Measurements from ENCODE around the gene ENTPD7.

ENTPD7 gene

GRCh38 chr10:99631496-99631895 is 27.8 kb upstream of the ENTPD7 start:
- no peak for TF ChIP-seq CTCF (conservative IDR thresholded peaks at IDR 0.05; ENCODE audit: low read depth, low read length)
- H2AFZ ChIP-seq (ENCODE audit: low read depth) = no peak overlapping the region
- no peaks in the 10 kb centered on the region for H3K4me1 ChIP-seq (ENCODE audit: low read depth, poor library complexity, severe bottlenecking)
- H3K4me3 ChIP-seq (IDR thresholded peaks at IDR 0.05; ENCODE audit: insufficient read depth, low read depth, low read length) = no peak overlapping the region
- no peaks in the 10 kb centered on the region for H3K27me3 ChIP-seq (ENCODE audit: insufficient read depth, low read depth)
- no peak overlapping the region for H3K27ac ChIP-seq
- H4K20me1 ChIP-seq (ENCODE audit: insufficient read depth) = no peaks in the 10 kb centered on the region
- no peaks in the 10 kb centered on the region for H3K79me2 ChIP-seq (ENCODE audit: insufficient read depth, low read depth)
- no peak overlapping the region for H3K9ac ChIP-seq
- H3K36me3 ChIP-seq (ENCODE audit: insufficient read depth) = no peaks in the 10 kb centered on the region
- no peak overlapping the region for H3K4me2 ChIP-seq

GRCh38 chr10:99633832-99634231 is 25.5 kb upstream of the ENTPD7 start:
- Histone ChIP-seq H4K20me1 (ENCODE audit: insufficient read depth) (no peaks in the 10 kb centered on the region), H3K4me3 (IDR thresholded peaks at IDR 0.05; ENCODE audit: insufficient read depth, low read depth, low read length) (no peak overlapping the region), H3K4me1 (ENCODE audit: low read depth, poor library complexity, severe bottlenecking) (no peaks in the 10 kb centered on the region), H3K9ac (no peak overlapping the region), H3K27me3 (ENCODE audit: insufficient read depth, low read depth) (no peaks in the 10 kb centered on the region), H3K27ac (no peak overlapping the region), H3K79me2 (ENCODE audit: insufficient read depth, low read depth) (no peaks in the 10 kb centered on the region), H3K4me2 (no peak overlapping the region), H2AFZ (ENCODE audit: low read depth) (no peak overlapping the region), H3K36me3 (ENCODE audit: insufficient read depth) (no peaks in the 10 kb centered on the region)
- no peak for TF ChIP-seq CTCF (conservative IDR thresholded peaks at IDR 0.05; ENCODE audit: low read depth, low read length)

GRCh38 chr10:99647601-99648151 is 11.6 kb upstream of the ENTPD7 start:
- Histone ChIP-seq H3K4me2 (no peak overlapping the region), H3K79me2 (ENCODE audit: insufficient read depth, low read depth) (no peaks in the 10 kb centered on the region), H3K9ac (no peak overlapping the region), H3K4me1 (ENCODE audit: low read depth, poor library complexity, severe bottlenecking) (no peaks in the 10 kb centered on the region), H2AFZ (ENCODE audit: low read depth) (no peak overlapping the region), H4K20me1 (ENCODE audit: insufficient read depth) (no peaks in the 10 kb centered on the region), H3K27me3 (ENCODE audit: insufficient read depth, low read depth) (no peaks in the 10 kb centered on the region), H3K4me3 (IDR thresholded peaks at IDR 0.05; ENCODE audit: insufficient read depth, low read depth, low read length) (no peak overlapping the region), H3K36me3 (ENCODE audit: insufficient read depth) (no peaks in the 10 kb centered on the region), H3K27ac (no peak overlapping the region)
- no peak for TF ChIP-seq CTCF (conservative IDR thresholded peaks at IDR 0.05; ENCODE audit: low read depth, low read length)

GRCh38 chr10:99648717-99649116 is 10.6 kb upstream of the ENTPD7 start:
- TF ChIP-seq CTCF (conservative IDR thresholded peaks at IDR 0.05; ENCODE audit: low read depth, low read length) = no peak
- Histone ChIP-seq H3K9ac (no peak overlapping the region), H3K4me3 (IDR thresholded peaks at IDR 0.05; ENCODE audit: insufficient read depth, low read depth, low read length) (no peak overlapping the region), H3K27me3 (ENCODE audit: insufficient read depth, low read depth) (no peaks in the 10 kb centered on the region), H3K4me2 (no peak overlapping the region), H4K20me1 (ENCODE audit: insufficient read depth) (no peaks in the 10 kb centered on the region), H3K4me1 (ENCODE audit: low read depth, poor library complexity, severe bottlenecking) (no peaks in the 10 kb centered on the region), H3K27ac (no peak overlapping the region), H3K79me2 (ENCODE audit: insufficient read depth, low read depth) (no peaks in the 10 kb centered on the region), H2AFZ (ENCODE audit: low read depth) (no peak overlapping the region), H3K36me3 (ENCODE audit: insufficient read depth) (no peaks in the 10 kb centered on the region)
